HCT116 (cell line): ENCODE measurements around the gene RGS4.

Experiments
- CEBPB ChIP-seq: IDR thresholded peaks from 2 replicates; pipeline ENCODE4 v1.6.1; 2012; ENCODE audit warnings: low read depth
- CTCF ChIP-seq, 3 experiments: fragments of 200-600 bp in 1 of 3; sonication (generic) in 1 of 3; IDR thresholded peaks in 2 of 3; conservative IDR thresholded peaks in 1 of 3; 2 replicates each; pipeline ENCODE4 v1.5.1; 2012 to 2017; ENCODE audit warnings: low read depth in 2 of 3, low read length in 2 of 3, antibody characterized with exemption in 1 of 3, borderline replicate concordance in 1 of 3, control low read depth in 1 of 3, mild to moderate bottlenecking in 1 of 3, mixed read lengths in 1 of 3, mixed run types in 1 of 3, moderate library complexity in 1 of 3; ENCODE audit not compliant: insufficient read depth in 1 of 3
- POLR2A ChIP-seq: IDR thresholded peaks from 2 replicates; pipeline ENCODE4 v1.7.0; 2011; ENCODE audit warnings: borderline replicate concordance; ENCODE audit not compliant: insufficient read depth, insufficient read length; ENCODE audit errors: extremely low read depth
- POLR2AphosphoS5 ChIP-seq: IDR thresholded peaks from 2 replicates; pipeline ENCODE4 v1.6.1; 2011; ENCODE audit warnings: mild to moderate bottlenecking, low read depth, low read length, moderate library complexity

DNA sequence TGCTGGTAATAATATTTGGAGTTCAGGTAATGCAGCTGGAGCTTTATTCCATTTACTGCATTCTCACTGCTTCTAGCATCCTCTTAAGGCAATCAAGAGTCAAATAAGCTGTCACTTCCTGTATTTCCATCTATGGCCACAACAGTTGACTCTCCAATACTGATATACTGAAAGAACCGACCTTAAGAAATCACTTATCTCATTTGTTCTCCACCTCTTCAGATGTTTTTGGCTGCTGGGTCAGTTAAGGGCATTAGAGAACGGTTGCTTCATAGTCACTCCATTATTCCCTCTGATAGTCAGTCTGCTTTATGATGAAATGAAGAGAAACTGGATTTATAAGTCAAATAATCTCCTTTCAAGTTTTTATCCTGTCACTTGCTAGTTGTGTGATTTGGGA is 14.2 kb upstream of the RGS4 start:
- TF ChIP-seq CEBPB (no peak), POLR2A (no peak), POLR2AphosphoS5 (no peak), CTCF (IDR thresholded peaks at IDR 0.05 in 2 of 3, conservative IDR thresholded peaks at IDR 0.05 in 1 of 3; ENCODE audit: borderline replicate concordance in 1 of 3, insufficient read depth in 1 of 3, low read depth in 2 of 3, low read length in 2 of 3) (no peak)
